ENCODE results near the gene RALB.
"Not testable (repeated sequence)": the region's sequence is repeated elsewhere in the genome, so short reads cannot be mapped to it uniquely, and the experiment has no call there.

RALB gene

GRCh38 chr2:120299004-120299403 is 46.4 kb downstream of the RALB start:
- no peak for DNase-seq

GRCh38 chr2:120299561-120299960 is 46.9 kb downstream of the RALB start:
- DNase-seq: no peak

- DNase-seq: no peak
Observed at GRCh38 chr2:120300385-120300784, 47.7 kb downstream of the RALB start.

GRCh38 chr2:120301284-120301683 is 48.6 kb downstream of the RALB start:
- DNase-seq: no peak

GRCh38 chr2:120302301-120302700 is 49.6 kb downstream of the RALB start:
- DNase-seq: no peak

GRCh38 chr2:120303177-120303576 is 50.5 kb downstream of the RALB start:
- DNase-seq: no peak

- DNase-seq: no peak
Observed at GRCh38 chr2:120305296-120305695, 52.6 kb downstream of the RALB start.

GRCh38 chr2:120305937-120306490 is 53.4 kb downstream of the RALB start:
- DNase-seq: no peak

GRCh38 chr2:120307482-120307881 is 54.8 kb downstream of the RALB start:
- DNase-seq: no peak

GRCh38 chr2:120308038-120308910 is 55.6 kb downstream of the RALB start:
- DNase-seq: peak; percentile 36

- no peak for DNase-seq
Observed at GRCh38 chr2:120310136-120310535, 57.5 kb downstream of the RALB start.

- DNase-seq: not testable (repeated sequence)
Observed at GRCh38 chr2:120310841-120311240, 58.2 kb downstream of the RALB start.

GRCh38 chr2:120312076-120312475 is 59.4 kb downstream of the RALB start:
- DNase-seq: no peak

- peak; percentile 88 for DNase-seq
Observed at GRCh38 chr2:120312860-120313694, 60.4 kb downstream of the RALB start.

GRCh38 chr2:120313695-120314615 is 61.3 kb downstream of the RALB start:
- DNase-seq: no peak

GRCh38 chr2:120314690-120315366 is 62.2 kb downstream of the RALB start:
- DNase-seq: peak; percentile 31

- no peak for DNase-seq
Observed at GRCh38 chr2:120315367-120316033, 62.8 kb downstream of the RALB start.

- DNase-seq: no peak
Observed at GRCh38 chr2:120316071-120316470, 63.4 kb downstream of the RALB start.

- no peak for DNase-seq
Observed at GRCh38 chr2:120316528-120317179, 64.0 kb downstream of the RALB start.

GRCh38 chr2:120317180-120317533 is 64.5 kb downstream of the RALB start:
- no peak for DNase-seq

- no peak for DNase-seq
Observed at GRCh38 chr2:120317916-120318315, 65.3 kb downstream of the RALB start.
